Astrocyte (in vitro differentiated cells and primary cell): ENCODE measurements around the gene CDC45. TPM values are rescaled to one million over a fixed set of nuclear protein-coding genes. Genes with fewer than 3 reads are reported as not detected.

Source experiments
- DNase-seq: peaks from one replicate; pipeline ENCODE4 v3.0.0-alpha.2; 2010; ENCODE audit warnings: low read depth
- FAIRE-seq: peaks from 2 replicates; lab custom pipeline; 2011; peaks lifted over from hg19 to GRCh38; lab: Jason Lieb, UNC
- H2AFZ ChIP-seq: 2 replicates; pipeline ENCODE4 v1.6.0; 2012; ENCODE audit warnings: low read depth, low read length, inconsistent platforms
- H3K27ac ChIP-seq: 2 replicates; pipeline ENCODE4 v1.5.1; 2011; ENCODE audit warnings: low read depth, low read length, inconsistent platforms
- H3K27me3 ChIP-seq: 2 replicates; pipeline ENCODE4 v1.6.0; 2011; ENCODE audit warnings: low read length, inconsistent platforms; ENCODE audit not compliant: insufficient read depth
- H3K36me3 ChIP-seq: 2 replicates; pipeline ENCODE4 v1.5.1; 2011; ENCODE audit warnings: low read length, inconsistent platforms; ENCODE audit not compliant: insufficient read depth
- H3K4me1 ChIP-seq: 2 replicates; pipeline ENCODE4 v1.5.1; 2011; ENCODE audit warnings: low read length, inconsistent platforms; ENCODE audit not compliant: insufficient read depth
- H3K4me2 ChIP-seq: 2 replicates; pipeline ENCODE4 v1.6.0; 2012; ENCODE audit warnings: low read length, inconsistent platforms
- H3K4me3 ChIP-seq: 2 replicates; pipeline ENCODE4 v1.5.1; 2011; ENCODE audit warnings: low read depth, mild to moderate bottlenecking, low read length, inconsistent platforms; ENCODE audit not compliant: insufficient read depth
- H3K79me2 ChIP-seq: 2 replicates; pipeline ENCODE4 v1.6.0; 2012; ENCODE audit warnings: mild to moderate bottlenecking, low read length, inconsistent platforms; ENCODE audit not compliant: insufficient read depth
- H3K9ac ChIP-seq: 2 replicates; pipeline ENCODE4 v1.6.0; 2012; ENCODE audit warnings: mild to moderate bottlenecking, low read length, inconsistent platforms
- H3K9me3 ChIP-seq: 2 replicates; pipeline ENCODE4 v1.5.1; 2012; ENCODE audit warnings: low read depth, mild to moderate bottlenecking, low read length, inconsistent platforms; ENCODE audit not compliant: insufficient read depth
- H4K20me1 ChIP-seq: 2 replicates; pipeline ENCODE4 v1.6.0; 2012; ENCODE audit warnings: low read length, inconsistent platforms; ENCODE audit not compliant: insufficient read depth
- H3K27ac Mint-ChIP-seq: one replicate; pipeline ENCODE4 v1.8.0; 2021; ENCODE audit warnings: mild to moderate bottlenecking, mixed read lengths; ENCODE audit not compliant: unreplicated experiment
- H3K27me3 Mint-ChIP-seq: one replicate; pipeline ENCODE4 v1.8.0; 2021; ENCODE audit warnings: low read depth, mixed read lengths; ENCODE audit not compliant: unreplicated experiment
- H3K36me3 Mint-ChIP-seq: one replicate; pipeline ENCODE4 v1.8.0; 2021; ENCODE audit warnings: low read depth, mixed read lengths; ENCODE audit not compliant: unreplicated experiment
- H3K4me1 Mint-ChIP-seq: one replicate; pipeline ENCODE4 v1.8.0; 2021; ENCODE audit warnings: low read depth, mixed read lengths; ENCODE audit not compliant: unreplicated experiment
- H3K4me3 Mint-ChIP-seq: one replicate; pipeline ENCODE4 v1.8.0; 2021; ENCODE audit warnings: mild to moderate bottlenecking, moderate library complexity, mixed read lengths; ENCODE audit not compliant: unreplicated experiment
- H3K9me3 Mint-ChIP-seq: one replicate; pipeline ENCODE4 v1.8.0; 2021; ENCODE audit warnings: mild to moderate bottlenecking, mixed read lengths; ENCODE audit not compliant: unreplicated experiment
- EZH2 ChIP-seq: IDR thresholded peaks from 2 replicates; pipeline ENCODE4 v1.6.1; 2012; ENCODE audit warnings: mild to moderate bottlenecking, low read length, inconsistent platforms; ENCODE audit not compliant: insufficient read depth
- total RNA-seq: library from RNA; stranded (reverse); gene quantifications from 2 replicates; pipeline ENCODE4 v1.2.1, GENCODE V29; 2021
- TF ChIP-seq, protein P1 (sequence below): IDR thresholded peaks from 2 replicates; pipeline ENCODE4 v1.5.1; 2011; ENCODE audit warnings: low read depth, mild to moderate bottlenecking, inconsistent platforms, low read length, moderate library complexity; ENCODE audit not compliant: insufficient read depth

CDC45 gene
- total RNA-seq, 1 donor from 2014 or later, result 2.1 TPM

DNA sequence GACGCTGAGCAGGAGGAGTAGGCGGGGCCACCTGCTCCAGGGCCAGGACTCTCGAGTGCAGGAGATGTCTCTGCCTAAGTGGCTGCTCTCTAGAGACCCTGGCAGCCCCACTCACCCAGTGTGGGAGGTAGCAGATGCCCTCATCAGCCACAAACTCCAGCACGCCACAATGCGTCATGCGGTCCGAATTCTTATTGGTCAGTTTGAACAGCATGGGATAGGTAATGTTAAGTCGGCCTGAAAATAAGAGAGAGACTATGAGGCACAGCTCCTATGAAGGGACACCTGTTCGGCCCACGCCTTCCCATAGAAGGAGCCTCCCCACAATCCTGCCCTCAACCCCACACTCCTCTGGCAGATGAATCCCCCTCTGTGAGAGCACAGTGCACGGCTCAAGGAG lies 8.1 kb upstream of the CDC45 start:
- Histone ChIP-seq H3K27ac (no peak overlapping the region), H3K4me2 (no peak overlapping the region), H3K4me1 (no peaks in the 10 kb centered on the region), H3K27me3 (no peaks in the 10 kb centered on the region), H3K36me3 (peaks cover 42% of the 10 kb centered on the region), H3K9me3 (no peaks in the 10 kb centered on the region), H4K20me1 (peaks cover 80% of the 10 kb centered on the region), H3K4me3 (no peak overlapping the region), H3K79me2 (peaks cover 51% of the 10 kb centered on the region), H3K9ac (no peak overlapping the region), H2AFZ (no peak overlapping the region)
- Mint-ChIP-seq H3K9me3 (no peaks in the 10 kb centered on the region), H3K4me1 (peaks cover 10% of the 10 kb centered on the region), H3K4me3 (no peak overlapping the region), H3K36me3 (peaks cover 23% of the 10 kb centered on the region), H3K27me3 (no peaks in the 10 kb centered on the region), H3K27ac (no peak overlapping the region)
- FAIRE-seq (no peak), DNase-seq (no peak)
- TF ChIP-seq EZH2, result no peak
- TF ChIP-seq, protein P1, sequence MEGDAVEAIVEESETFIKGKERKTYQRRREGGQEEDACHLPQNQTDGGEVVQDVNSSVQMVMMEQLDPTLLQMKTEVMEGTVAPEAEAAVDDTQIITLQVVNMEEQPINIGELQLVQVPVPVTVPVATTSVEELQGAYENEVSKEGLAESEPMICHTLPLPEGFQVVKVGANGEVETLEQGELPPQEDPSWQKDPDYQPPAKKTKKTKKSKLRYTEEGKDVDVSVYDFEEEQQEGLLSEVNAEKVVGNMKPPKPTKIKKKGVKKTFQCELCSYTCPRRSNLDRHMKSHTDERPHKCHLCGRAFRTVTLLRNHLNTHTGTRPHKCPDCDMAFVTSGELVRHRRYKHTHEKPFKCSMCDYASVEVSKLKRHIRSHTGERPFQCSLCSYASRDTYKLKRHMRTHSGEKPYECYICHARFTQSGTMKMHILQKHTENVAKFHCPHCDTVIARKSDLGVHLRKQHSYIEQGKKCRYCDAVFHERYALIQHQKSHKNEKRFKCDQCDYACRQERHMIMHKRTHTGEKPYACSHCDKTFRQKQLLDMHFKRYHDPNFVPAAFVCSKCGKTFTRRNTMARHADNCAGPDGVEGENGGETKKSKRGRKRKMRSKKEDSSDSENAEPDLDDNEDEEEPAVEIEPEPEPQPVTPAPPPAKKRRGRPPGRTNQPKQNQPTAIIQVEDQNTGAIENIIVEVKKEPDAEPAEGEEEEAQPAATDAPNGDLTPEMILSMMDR, result no peak

DNA sequence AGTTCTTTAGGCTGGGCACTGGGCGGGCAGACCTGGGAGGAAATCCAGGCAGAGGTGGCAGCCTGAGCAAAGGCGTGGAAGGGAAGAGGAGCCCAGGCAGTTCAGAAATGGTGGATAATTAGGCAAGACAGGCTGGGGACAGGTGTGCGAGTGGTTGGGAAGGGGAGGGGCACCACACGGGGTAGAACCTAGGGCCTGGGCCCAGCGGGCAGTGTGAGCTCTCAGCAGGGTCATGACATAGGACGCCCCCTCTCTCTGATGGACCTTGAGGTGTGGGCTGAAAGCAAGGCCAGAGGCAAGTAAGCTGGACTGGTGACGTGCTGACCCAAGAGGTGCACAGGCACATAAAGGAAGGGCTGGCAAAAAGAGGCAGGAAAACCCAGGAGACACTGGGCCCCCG lies 7.5 kb upstream of the CDC45 start:
- Mint-ChIP-seq H3K4me3 (no peak overlapping the region), H3K27me3 (no peaks in the 10 kb centered on the region), H3K9me3 (no peaks in the 10 kb centered on the region), H3K36me3 (peaks cover 22% of the 10 kb centered on the region), H3K4me1 (peaks cover 14% of the 10 kb centered on the region), H3K27ac (no peak overlapping the region)
- no peak for DNase-seq
- FAIRE-seq, result no peak
- Histone ChIP-seq H3K9me3 (no peaks in the 10 kb centered on the region), H3K4me3 (no peak overlapping the region), H3K9ac (no peak overlapping the region), H4K20me1 (peaks cover 81% of the 10 kb centered on the region), H3K4me2 (no peak overlapping the region), H3K27ac (no peak overlapping the region), H3K79me2 (peaks cover 55% of the 10 kb centered on the region), H3K36me3 (peaks cover 36% of the 10 kb centered on the region), H2AFZ (no peak overlapping the region), H3K4me1 (peaks cover under 1% of the 10 kb centered on the region), H3K27me3 (no peaks in the 10 kb centered on the region)
- TF ChIP-seq, protein P1, result no peak
- TF ChIP-seq EZH2, result no peak

DNA sequence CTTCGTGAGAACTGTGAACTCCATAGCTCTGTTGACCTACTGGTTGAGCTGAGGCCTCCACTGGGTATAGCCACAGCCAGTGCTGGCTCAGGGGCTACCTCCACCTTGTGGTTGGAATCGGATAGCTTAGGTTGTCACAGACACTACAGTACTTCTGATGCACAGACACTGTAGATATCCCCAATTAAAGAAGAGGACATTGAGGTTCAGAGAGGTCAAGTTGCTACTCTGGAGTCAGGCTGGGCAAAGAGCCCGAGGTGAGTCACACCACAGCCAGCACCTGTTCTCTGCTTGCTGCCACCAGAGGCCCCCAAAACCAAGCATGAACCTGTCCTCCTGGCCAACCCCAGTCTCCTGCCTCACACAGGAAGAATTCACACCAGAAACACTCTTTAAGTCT lies 6.1 kb upstream of the CDC45 start:
- peaks cover 82% of the 10 kb centered on the region for H4K20me1 ChIP-seq
- no peak overlapping the region for H3K27ac ChIP-seq
- no peaks in the 10 kb centered on the region for H3K27me3 ChIP-seq
- TF ChIP-seq EZH2, result no peak
- TF ChIP-seq, protein P1, result no peak
- H3K9me3 ChIP-seq, result no peaks in the 10 kb centered on the region
- Mint-ChIP-seq H3K27me3 (no peaks in the 10 kb centered on the region), H3K27ac (no peak overlapping the region), H3K4me3 (no peak overlapping the region), H3K36me3 (peaks cover 20% of the 10 kb centered on the region), H3K9me3 (no peaks in the 10 kb centered on the region), H3K4me1 (peaks cover 18% of the 10 kb centered on the region)
- H3K4me1 ChIP-seq, result peaks cover 7% of the 10 kb centered on the region
- no peak overlapping the region for H3K4me2 ChIP-seq
- no peak overlapping the region for H2AFZ ChIP-seq
- DNase-seq (no peak), FAIRE-seq (no peak)
- no peak overlapping the region for H3K9ac ChIP-seq
- H3K4me3 ChIP-seq, result no peak overlapping the region
- peaks cover 67% of the 10 kb centered on the region for H3K79me2 ChIP-seq
- H3K36me3 ChIP-seq, result peaks cover 26% of the 10 kb centered on the region
